HG03060 (cell line): ENCODE results near the gene DCAF6.
A peak's percentile ranks its signal among the peaks of the same experiment; 100 is the strongest.
"Not testable (repeated sequence)": the region's sequence is repeated elsewhere in the genome, so short reads cannot be mapped to it uniquely, and the experiment has no call there.

ENCODE experiments used
- ATAC-seq: cut with Tn5 transposase; IDR thresholded peaks from one replicate; pipeline ENCODE4 v1.9.1; 2021; ENCODE audit warnings: low read depth, moderate number of reproducible peaks; ENCODE audit not compliant: unreplicated experiment

The DCAF6 gene

DNA sequence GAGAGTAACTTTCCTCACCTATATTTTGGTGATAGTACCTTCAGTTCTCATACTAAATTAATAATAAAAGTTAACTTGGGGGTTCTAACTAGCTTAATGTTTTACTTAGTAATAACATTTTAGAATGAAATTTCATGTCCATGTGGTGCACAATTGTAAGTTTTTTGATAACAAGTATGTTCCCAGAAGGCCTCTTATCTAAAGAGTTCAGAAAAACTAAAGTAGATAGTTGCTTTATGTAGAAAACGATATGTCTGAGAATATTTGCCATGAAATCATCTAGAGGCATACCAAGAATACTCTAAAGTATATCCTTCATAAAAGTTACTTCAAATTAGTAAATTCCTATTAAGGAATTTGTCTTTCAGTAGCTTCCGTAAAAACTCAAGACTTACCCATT is 12.4 kb upstream of the DCAF6 start:
- no peak for ATAC-seq

GRCh38 chr1:167924543-167925231 is 11.8 kb upstream of the DCAF6 start:
- no peak for ATAC-seq

GRCh38 chr1:167926486-167926997 is 9.9 kb upstream of the DCAF6 start:
- no peak for ATAC-seq

GRCh38 chr1:167927046-167927754 is 9.3 kb upstream of the DCAF6 start:
- no peak for ATAC-seq

- no peak for ATAC-seq
Measured at GRCh38 chr1:167928457-167928852, 8.0 kb upstream of the DCAF6 start.

DNA sequence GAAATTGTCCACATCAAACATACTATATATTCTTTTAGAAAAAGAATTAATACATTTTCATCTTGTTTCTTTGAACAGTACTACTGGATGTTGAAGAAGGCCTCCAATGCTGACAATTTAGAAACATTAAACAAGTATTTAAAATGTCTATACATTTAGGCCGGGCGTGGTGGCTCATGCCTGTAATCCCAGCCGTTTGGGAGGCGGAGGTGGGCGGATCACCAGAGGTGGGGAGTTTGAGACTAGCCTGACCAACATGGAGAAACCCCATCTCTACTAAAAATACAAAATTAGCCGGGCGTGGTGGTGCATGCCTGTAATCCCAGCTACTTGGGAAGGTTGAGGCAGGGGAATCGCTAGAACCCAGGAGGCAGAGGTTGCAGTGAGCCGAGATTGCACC is 7.6 kb upstream of the DCAF6 start:
- ATAC-seq, result not testable (repeated sequence)

DNA sequence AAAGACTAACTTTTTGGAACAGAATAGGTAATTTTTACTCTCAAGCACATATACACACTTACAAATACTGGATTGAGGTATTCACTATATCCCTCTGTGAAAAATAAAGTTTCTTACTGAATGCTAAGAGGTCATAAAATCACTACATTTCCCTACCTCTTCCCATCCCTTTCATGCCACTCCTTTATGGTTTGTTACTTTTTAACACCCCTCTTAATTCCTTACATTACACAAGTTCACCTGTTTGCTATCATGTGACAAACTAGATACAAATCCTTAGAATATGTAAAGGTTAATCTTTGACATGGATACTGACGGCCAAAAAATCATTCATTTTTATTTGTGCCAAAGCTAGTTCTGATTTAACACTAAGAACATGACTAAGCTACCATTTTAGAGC is 6.8 kb upstream of the DCAF6 start:
- no peak for ATAC-seq

DNA sequence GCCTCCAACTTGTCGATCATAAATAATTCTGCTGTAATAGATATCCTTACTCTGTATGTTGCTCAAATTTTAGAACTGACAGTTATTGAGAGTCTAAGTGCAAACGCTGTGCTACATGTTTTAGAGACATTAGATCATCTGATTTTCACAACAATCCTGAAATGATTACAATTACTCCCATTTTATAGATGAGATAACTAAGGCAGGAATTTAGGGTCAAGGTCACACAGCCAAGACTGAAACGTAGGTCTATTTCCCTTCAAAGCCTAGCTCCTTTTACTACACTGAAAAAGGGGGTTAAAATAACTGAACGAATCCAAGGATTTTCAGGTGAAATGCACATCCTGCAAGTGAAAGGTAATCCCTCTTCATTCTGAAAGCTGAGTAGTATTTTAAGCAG is 2.7 kb upstream of the DCAF6 start:
- ATAC-seq, result no peak

- no peak for ATAC-seq
Measured at GRCh38 chr1:167934426-167935215, 1.9 kb upstream of the DCAF6 start.

DNA sequence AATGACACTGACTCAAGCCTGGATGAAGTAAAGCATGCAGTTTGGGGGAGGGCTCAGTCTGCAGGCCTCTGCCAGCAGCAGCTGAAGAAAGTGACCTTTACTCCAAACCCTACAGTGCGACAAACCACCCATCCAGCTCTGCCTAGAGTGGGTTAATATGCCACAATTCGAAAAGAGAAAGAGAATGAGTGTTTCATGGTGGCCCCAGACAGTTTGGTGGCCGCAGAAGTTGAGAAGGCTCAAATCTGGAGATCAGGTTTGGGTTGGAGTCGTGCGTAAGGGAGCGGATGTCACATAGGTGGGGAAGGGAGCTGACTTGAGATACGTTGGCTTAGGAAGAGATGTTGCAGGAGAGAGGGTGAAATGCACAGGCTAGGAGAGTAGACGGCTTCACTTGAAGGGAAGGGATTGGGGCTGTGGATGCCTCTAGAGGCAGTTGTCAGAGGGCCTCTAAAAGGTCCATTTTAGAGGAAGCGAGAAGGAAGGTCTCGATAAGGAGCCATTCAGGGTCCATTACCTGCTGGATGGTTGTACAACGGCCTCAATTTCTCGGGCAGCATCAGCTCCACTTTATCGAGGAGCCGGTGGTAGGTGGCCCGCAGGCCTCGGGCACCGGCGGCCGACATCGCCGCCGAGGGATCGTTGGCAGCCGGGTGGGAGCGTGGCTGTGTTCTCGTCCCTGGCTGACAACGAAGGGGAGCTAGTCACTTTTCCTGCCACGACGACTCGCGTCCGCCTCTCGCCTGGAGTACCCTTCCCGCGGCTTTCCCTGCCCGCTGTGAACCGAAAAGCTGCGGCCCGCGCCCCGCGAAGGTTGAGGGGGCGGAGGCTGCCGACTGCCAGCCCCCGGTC is 1.0 kb upstream of the DCAF6 start:
- peak; percentile 1 for ATAC-seq

GRCh38 chr1:167936930-167937708 is 636 bp downstream of the DCAF6 start, which contains the start of gene MPC2:
Gene MPC2, minus strand, starts transcription at chr1:167937072. Its CDS starts 1,231 bp downstream, at chr1:167935841.
- no peak for ATAC-seq

DNA sequence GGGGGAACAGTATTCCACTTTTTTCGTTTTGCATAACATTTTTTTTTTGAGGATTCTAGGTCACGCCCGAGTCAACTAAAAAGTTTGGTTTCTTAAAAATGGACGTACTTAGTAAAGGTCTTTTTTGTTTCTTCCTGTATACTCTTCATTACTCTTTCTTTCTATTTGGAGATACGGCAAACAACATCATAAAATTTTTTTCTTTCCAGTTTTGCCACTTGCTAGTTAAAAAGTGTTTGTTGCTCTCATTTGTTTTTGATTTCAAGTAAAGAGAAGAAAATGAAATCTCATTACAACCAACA is 1.2 kb downstream of the DCAF6 start:
- no peak for ATAC-seq

DNA sequence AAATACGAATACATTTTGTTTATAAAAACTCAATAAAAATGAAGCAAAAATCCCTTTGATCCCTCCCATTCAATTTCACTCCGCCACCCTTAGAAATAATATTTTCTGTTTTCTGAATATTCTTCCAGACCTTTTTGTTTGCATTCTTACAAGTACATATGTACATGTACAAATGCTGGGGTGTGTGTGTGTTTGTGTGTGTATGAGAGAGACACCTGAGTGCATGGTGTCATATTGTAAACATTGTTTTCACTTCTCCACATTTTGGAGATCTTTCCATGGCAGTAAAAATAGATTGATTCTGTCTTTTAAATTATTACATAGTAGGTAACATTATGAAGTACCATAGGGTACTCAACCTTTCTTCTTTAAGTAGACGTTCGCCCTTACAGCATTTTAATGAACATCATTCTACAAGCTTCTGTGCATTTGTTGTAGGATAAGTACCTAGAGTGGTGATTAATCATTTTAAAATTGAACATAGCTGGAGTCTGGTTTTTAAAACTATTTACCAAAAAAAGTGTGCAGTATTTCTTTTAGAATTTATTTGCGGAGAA is 1.7 kb downstream of the DCAF6 start:
- ATAC-seq, result no peak

GRCh38 chr1:167940264-167940663 is 3.8 kb downstream of the DCAF6 start:
- ATAC-seq, result no peak

DNA sequence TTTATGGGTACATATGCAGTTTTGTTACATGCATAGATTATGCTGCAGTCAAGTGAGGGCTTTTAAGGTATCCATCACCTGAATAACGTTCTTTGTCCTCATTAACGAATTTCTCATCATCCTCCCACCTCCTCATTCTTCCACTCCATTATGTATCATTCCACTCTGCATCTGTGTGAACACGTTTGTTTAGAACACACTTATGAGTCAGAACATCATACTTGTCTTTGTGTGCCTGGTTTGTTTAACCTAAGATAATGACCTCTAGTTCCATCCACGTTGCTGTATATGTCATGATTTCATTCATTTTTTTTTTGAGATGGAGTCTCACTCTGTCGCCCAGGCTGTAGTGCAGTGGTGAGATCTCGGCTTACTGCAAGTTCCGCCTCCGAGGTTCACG is 7.1 kb downstream of the DCAF6 start:
- ATAC-seq, result no peak

DNA sequence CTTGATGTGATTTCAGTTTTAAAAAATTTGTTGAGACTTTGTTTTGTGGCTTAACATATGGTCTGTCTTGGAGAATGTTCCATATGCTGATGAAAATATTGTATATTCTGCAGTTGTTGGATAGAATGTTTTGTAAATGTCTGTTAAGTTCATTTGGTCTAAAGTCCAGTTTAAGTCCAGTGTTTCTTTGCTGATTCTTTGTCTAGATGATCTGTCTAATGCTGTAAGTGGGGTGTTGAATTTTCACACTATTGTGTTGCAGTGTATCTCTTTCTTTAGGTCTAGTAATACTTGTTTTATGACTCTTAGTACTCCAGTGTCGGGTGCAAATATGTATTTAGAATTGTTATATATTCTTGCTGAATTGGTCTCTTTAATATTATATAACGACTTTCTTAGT is 11.2 kb downstream of the DCAF6 start:
- ATAC-seq, result no peak

DNA sequence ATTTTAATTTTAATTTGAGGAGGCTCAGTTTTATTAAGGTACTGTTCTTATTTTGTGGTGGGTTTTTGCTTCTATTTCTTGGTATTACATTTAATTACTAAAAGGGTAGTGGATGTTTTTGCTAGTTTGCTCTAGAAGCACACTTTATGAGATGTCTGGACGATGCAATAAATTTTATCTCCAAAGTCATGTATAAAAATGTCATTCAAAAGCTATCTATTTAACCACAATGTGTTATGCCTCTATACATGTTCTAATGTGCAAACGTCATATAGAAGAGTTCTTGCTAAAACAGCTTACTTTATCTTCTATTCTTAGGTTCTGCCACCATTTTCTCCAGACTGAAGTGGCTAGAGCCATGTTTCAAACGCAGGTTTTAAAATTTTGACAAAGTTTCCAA is 13.3 kb downstream of the DCAF6 start:
- ATAC-seq, result no peak

GRCh38 chr1:167950569-167950968 is 14.1 kb downstream of the DCAF6 start:
- no peak for ATAC-seq

GRCh38 chr1:167955915-167956314 is 19.4 kb downstream of the DCAF6 start:
- no peak for ATAC-seq
